Cardiac fibroblast (primary cell): Measurements from ENCODE around the gene EFCAB5.
"Not testable (repeated sequence)": the region's sequence is repeated elsewhere in the genome, so short reads cannot be mapped to it uniquely, and the experiment has no call there.

Source experiments
- DNase-seq, 2 donors: peaks; one replicate each; pipeline versions ENCODE4 v3.0.0 to v3.0.0-alpha.2; 2010; ENCODE audit warnings: low read depth in 2 of 2
- H3K4me3 ChIP-seq, 2 donors: replicated peaks in 1 of 2; 1 replicate in 1 of 2; 2 replicates in 1 of 2; pipeline ENCODE4 v1.5.1; 2011; ENCODE audit warnings: low read depth in 2 of 2, low read length in 2 of 2, mild to moderate bottlenecking in 2 of 2, moderate library complexity in 1 of 2
- CTCF ChIP-seq: IDR thresholded peaks from one replicate; pipeline ENCODE4 v1.5.1; 2011; ENCODE audit warnings: low read depth, mild to moderate bottlenecking, low read length, inconsistent platforms

Gene EFCAB5

GRCh38 chr17:29941334-29941733 is at the start of gene EFCAB5:
EFCAB5 (plus strand) TSS chr17:29941634; CDS start chr17:29941797, 163 bp downstream.
- no peak for TF ChIP-seq CTCF
- DNase-seq = no peak

GRCh38 chr17:29892201-29892600 is 49.2 kb upstream of the EFCAB5 start:
- H3K4me3 ChIP-seq = no peak overlapping the region
- DNase-seq = no peak
- TF ChIP-seq CTCF = no peak

More at GRCh38 chr17:29941334-29941733, at the start of gene EFCAB5:
- no peak within 1 kb of the TSS for H3K4me3 ChIP-seq

- H3K4me3 ChIP-seq = not testable (repeated sequence)
Measured at GRCh38 chr17:29897136-29897535, 44.3 kb upstream of the EFCAB5 start.

GRCh38 chr17:29903471-29903870 is 38.0 kb upstream of the EFCAB5 start:
- TF ChIP-seq CTCF = no peak
- H3K4me3 ChIP-seq = no peak overlapping the region
- DNase-seq = no peak

More at GRCh38 chr17:29897136-29897535, 44.3 kb upstream of the EFCAB5 start:
- not testable (repeated sequence) for DNase-seq

GRCh38 chr17:29905086-29905878 is 36.2 kb upstream of the EFCAB5 start:
- no peak for TF ChIP-seq CTCF
- H3K4me3 ChIP-seq = no peak overlapping the region
- no peak for DNase-seq

GRCh38 chr17:29905879-29906167 is 35.6 kb upstream of the EFCAB5 start:
- DNase-seq = no peak
- no peak overlapping the region for H3K4me3 ChIP-seq
- TF ChIP-seq CTCF = no peak

GRCh38 chr17:29906969-29907368 is 34.5 kb upstream of the EFCAB5 start:
- no peak overlapping the region for H3K4me3 ChIP-seq
- DNase-seq = no peak
- TF ChIP-seq CTCF = no peak
